ENCODE measurements around the gene KCNIP4. TPM values are rescaled to one million over a fixed set of nuclear protein-coding genes. Genes with fewer than 3 reads are reported as not detected.

KCNIP4 gene
- total RNA-seq, 1 donor: not detected

- Histone ChIP-seq H3K4me3 (ENCODE audit: insufficient read depth, low read length) (no peak overlapping the region), H2AFZ (ENCODE audit: low read length) (no peak overlapping the region), H3K4me1 (ENCODE audit: insufficient read depth, low read length) (no peaks in the 10 kb centered on the region), H3K4me2 (ENCODE audit: insufficient read depth, low read length) (no peak overlapping the region), H3K36me3 (ENCODE audit: insufficient read depth, low read length) (no peaks in the 10 kb centered on the region), H4K20me1 (ENCODE audit: insufficient read depth, low read length) (no peaks in the 10 kb centered on the region), H3K27me3 (ENCODE audit: insufficient read depth, low read length) (no peaks in the 10 kb centered on the region), H3K27ac (ENCODE audit: low read depth, low read length) (no peak overlapping the region), H3K9me3 (ENCODE audit: low read depth, low read length) (no peaks in the 10 kb centered on the region), H3K79me2 (ENCODE audit: insufficient read depth, low read length) (no peaks in the 10 kb centered on the region)
- TF ChIP-seq CTCF (IDR thresholded peaks at IDR 0.05; ENCODE audit: extremely low read depth, low read depth, low read length): no peak
- DNase-seq (ENCODE audit: insufficient read length, low spot score, missing footprints): no peak
Measured at GRCh38 chr4:21645776-21646175, 302.8 kb downstream of the KCNIP4 start.

- TF ChIP-seq CTCF (IDR thresholded peaks at IDR 0.05; ENCODE audit: extremely low read depth, low read depth, low read length): no peak
- no peaks in the 10 kb centered on the region for H3K79me2 ChIP-seq (ENCODE audit: insufficient read depth, low read length)
- no peak overlapping the region for H3K4me3 ChIP-seq (ENCODE audit: insufficient read depth, low read length)
- no peak overlapping the region for H3K4me2 ChIP-seq (ENCODE audit: insufficient read depth, low read length)
- no peak overlapping the region for H3K27ac ChIP-seq (ENCODE audit: low read depth, low read length)
- no peaks in the 10 kb centered on the region for H4K20me1 ChIP-seq (ENCODE audit: insufficient read depth, low read length)
- no peaks in the 10 kb centered on the region for H3K36me3 ChIP-seq (ENCODE audit: insufficient read depth, low read length)
- H2AFZ ChIP-seq (ENCODE audit: low read length): no peak overlapping the region
- DNase-seq (ENCODE audit: insufficient read length, low spot score, missing footprints): no peak
- no peaks in the 10 kb centered on the region for H3K4me1 ChIP-seq (ENCODE audit: insufficient read depth, low read length)
- no peaks in the 10 kb centered on the region for H3K27me3 ChIP-seq (ENCODE audit: insufficient read depth, low read length)
- H3K9me3 ChIP-seq (ENCODE audit: low read depth, low read length): no peaks in the 10 kb centered on the region
Measured at GRCh38 chr4:21641696-21642095, 306.9 kb downstream of the KCNIP4 start.

- H3K9me3 ChIP-seq (ENCODE audit: low read depth, low read length): no peaks in the 10 kb centered on the region
Measured at GRCh38 chr4:21638171-21638725, 310.3 kb downstream of the KCNIP4 start.

More at GRCh38 chr4:21638171-21638725, 310.3 kb downstream of the KCNIP4 start:
- Histone ChIP-seq H3K27me3 (ENCODE audit: insufficient read depth, low read length) (no peaks in the 10 kb centered on the region), H3K36me3 (ENCODE audit: insufficient read depth, low read length) (no peaks in the 10 kb centered on the region), H2AFZ (ENCODE audit: low read length) (no peak overlapping the region), H4K20me1 (ENCODE audit: insufficient read depth, low read length) (no peaks in the 10 kb centered on the region), H3K4me2 (ENCODE audit: insufficient read depth, low read length) (no peak overlapping the region), H3K4me1 (ENCODE audit: insufficient read depth, low read length) (no peaks in the 10 kb centered on the region), H3K4me3 (ENCODE audit: insufficient read depth, low read length) (no peak overlapping the region), H3K79me2 (ENCODE audit: insufficient read depth, low read length) (no peaks in the 10 kb centered on the region), H3K27ac (ENCODE audit: low read depth, low read length) (no peak overlapping the region)
- TF ChIP-seq CTCF (IDR thresholded peaks at IDR 0.05; ENCODE audit: extremely low read depth, low read depth, low read length): no peak
- no peak for DNase-seq (ENCODE audit: insufficient read length, low spot score, missing footprints)
